Endodermal cell (in vitro differentiated cells): ENCODE results near the gene C8B. TPM values are rescaled to one million over a fixed set of nuclear protein-coding genes. Genes with fewer than 3 reads are reported as not detected.
A peak's percentile ranks its signal among the peaks of the same experiment; 100 is the strongest.

Experiments used
- DNase-seq: peaks from one replicate; pipeline ENCODE4 v3.0.0-alpha.2; 2017
- H3K27ac ChIP-seq: 2 replicates; pipeline ENCODE4 v1.5.1; 2013; ENCODE audit warnings: mild to moderate bottlenecking, low read depth, low read length, moderate library complexity
- H3K27me3 ChIP-seq: 2 replicates; pipeline ENCODE4 v1.6.1; 2013; ENCODE audit warnings: mild to moderate bottlenecking, low read length, moderate library complexity; ENCODE audit not compliant: insufficient read depth, control insufficient read depth, poor library complexity, severe bottlenecking
- H3K36me3 ChIP-seq: 2 replicates; pipeline ENCODE4 v1.7.0; 2013; ENCODE audit warnings: mild to moderate bottlenecking, low read length, moderate library complexity; ENCODE audit not compliant: control insufficient read depth, insufficient read depth
- H3K4me1 ChIP-seq: one replicate; pipeline ENCODE4 v1.7.0; 2013; ENCODE audit warnings: low read length; ENCODE audit not compliant: control insufficient read depth, insufficient read depth
- H3K4me3 ChIP-seq: 2 replicates; pipeline ENCODE4 v1.5.1; 2013; ENCODE audit warnings: mild to moderate bottlenecking, low read length, moderate library complexity
- H3K9ac ChIP-seq: 2 replicates; pipeline ENCODE4 v1.6.1; 2013; ENCODE audit warnings: mild to moderate bottlenecking, low read length, moderate library complexity; ENCODE audit not compliant: poor library complexity, severe bottlenecking; ENCODE audit errors: extremely low read depth
- H3K9me3 ChIP-seq: 2 replicates; pipeline ENCODE4 v1.6.1; 2013; ENCODE audit warnings: mild to moderate bottlenecking, low read length, moderate library complexity; ENCODE audit not compliant: control insufficient read depth
- H3K27ac Mint-ChIP-seq: 2 replicates; pipeline ENCODE4 v1.8.0; 2020; ENCODE audit warnings: mixed read lengths
- H3K27me3 Mint-ChIP-seq: 2 replicates; pipeline ENCODE4 v1.8.0; 2021; ENCODE audit warnings: mild to moderate bottlenecking, mixed read lengths; ENCODE audit not compliant: insufficient read depth
- H3K36me3 Mint-ChIP-seq: 2 replicates; pipeline ENCODE4 v1.8.0; 2020; ENCODE audit warnings: low read depth, mixed read lengths
- H3K4me1 Mint-ChIP-seq: 2 replicates; pipeline ENCODE4 v1.8.0; 2020; ENCODE audit warnings: mixed read lengths
- H3K4me3 Mint-ChIP-seq: 2 replicates; pipeline ENCODE4 v1.8.0; 2020; ENCODE audit warnings: mild to moderate bottlenecking, moderate library complexity, mixed read lengths
- H3K9me3 Mint-ChIP-seq: 2 replicates; pipeline ENCODE4 v1.8.0; 2020; ENCODE audit warnings: mild to moderate bottlenecking, mixed read lengths
- CTCF ChIP-seq: fragments of 200-600 bp; sonication (generic); conservative IDR thresholded peaks from 2 replicates; pipeline ENCODE4 v1.5.0; 2021; ENCODE audit warnings: antibody characterized with exemption, mild to moderate bottlenecking
- WGBS, 2 experiments: methylation state at CpG; one replicate each; pipeline versions ENCODE4 v1.1.5 to v1.1.7; 2013; ENCODE audit warnings: missing lambda C conversion rate in 2 of 2, mixed read lengths in 1 of 2; ENCODE audit not compliant: insufficient coverage in 1 of 2, insufficient read length in 1 of 2; 5-methylcytosine and 5-hydroxymethylcytosine counted together
- total RNA-seq, 2 donors: library from RNA; stranded (reverse); fragmentation: NEBNext Ultra II Directional in 1 of 2; extraction: Animal tissue kit (Norgen Biotek cat#: 25700) in 1 of 2; gene quantifications; 2 replicates in 1 of 2; 3 replicates in 1 of 2; pipeline ENCODE4 v1.2.1, GENCODE V29; 2021

The C8B gene
- total RNA-seq, 2 donors from 2014 or later: not detected

DNA sequence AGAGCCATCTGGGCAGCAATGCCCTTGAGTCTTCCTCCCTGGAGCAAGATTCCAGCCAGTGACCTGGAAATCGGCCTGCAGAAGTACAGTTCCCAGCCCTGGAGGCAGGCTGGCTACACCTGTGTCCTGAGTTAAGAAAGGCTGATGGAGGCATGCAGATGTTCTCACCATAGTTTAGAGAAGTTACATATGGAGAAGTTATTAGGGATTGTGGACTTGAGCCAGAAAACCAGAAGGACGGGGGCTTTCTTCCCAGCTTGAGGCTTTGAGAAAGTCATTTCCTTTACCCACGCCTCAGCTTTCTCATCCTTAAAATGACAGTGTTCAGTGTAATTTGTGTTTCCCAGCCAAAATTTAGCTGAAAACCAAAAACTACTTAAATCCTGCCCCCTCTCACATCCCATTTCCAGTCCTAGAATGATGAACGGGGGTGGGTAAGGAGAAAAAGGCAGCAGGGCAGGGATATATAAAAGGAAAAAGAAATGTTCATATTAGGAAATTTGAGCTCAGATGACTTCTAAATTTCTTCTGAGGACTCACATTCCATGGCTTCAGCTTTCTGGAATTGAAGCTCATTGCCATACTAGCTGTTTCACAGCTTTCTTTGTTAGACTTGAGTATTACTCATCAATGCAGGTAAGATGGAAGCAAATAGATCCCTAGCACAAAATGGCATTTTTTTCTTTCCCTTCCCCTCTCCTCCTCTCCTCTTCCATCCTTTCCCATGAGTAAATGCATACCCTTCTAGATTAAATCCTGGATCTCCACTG is 14.4 kb upstream of the C8B start:
- Histone ChIP-seq H3K27me3 (peaks cover 21% of the 10 kb centered on the region), H3K9ac (no peak overlapping the region), H3K36me3 (no peaks in the 10 kb centered on the region), H3K4me1 (no peaks in the 10 kb centered on the region), H3K4me3 (no peak overlapping the region), H3K9me3 (no peaks in the 10 kb centered on the region), H3K27ac (no peak overlapping the region)
- peaks cover 39% of the 10 kb centered on the region for H3K27me3 Mint-ChIP-seq
- H3K36me3 Mint-ChIP-seq: no peaks in the 10 kb centered on the region
- TF ChIP-seq CTCF: no peak
- H3K4me1 Mint-ChIP-seq: peaks cover 4% of the 10 kb centered on the region
- WGBS, 2 experiments: 93% methylated on average over 4 of the region's 4 CpGs; no CpG with 5 or more reads in 1 of the 2 experiments
- H3K9me3 Mint-ChIP-seq: no peaks in the 10 kb centered on the region
- H3K4me3 Mint-ChIP-seq: no peak overlapping the region
- no peak for DNase-seq
- H3K27ac Mint-ChIP-seq: no peak overlapping the region

DNA sequence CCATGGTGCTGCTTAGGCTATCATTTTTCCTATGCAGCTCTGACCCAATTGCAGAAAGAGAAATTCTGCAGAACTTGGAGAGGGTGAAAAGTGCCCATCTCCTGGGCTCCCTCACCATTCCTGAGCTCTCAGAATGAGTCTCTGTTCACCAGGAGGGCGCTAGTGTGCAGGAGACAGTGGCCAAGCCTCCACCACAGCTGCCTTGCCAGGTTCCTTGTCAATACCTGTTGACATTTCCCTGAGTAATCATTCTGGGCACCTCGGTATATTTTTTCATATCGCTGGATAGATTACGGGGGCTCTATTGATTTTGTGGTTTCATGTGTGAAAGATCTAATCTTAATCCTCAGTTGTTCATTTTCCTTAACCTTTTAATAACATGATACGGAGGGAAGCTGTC is 13.0 kb upstream of the C8B start:
- DNase-seq: peak; percentile 58
- Mint-ChIP-seq H3K27me3 (peaks cover 45% of the 10 kb centered on the region), H3K27ac (no peak overlapping the region), H3K4me1 (peaks cover 4% of the 10 kb centered on the region), H3K9me3 (no peaks in the 10 kb centered on the region), H3K36me3 (no peaks in the 10 kb centered on the region), H3K4me3 (no peak overlapping the region)
- peaks cover 27% of the 10 kb centered on the region for H3K27me3 ChIP-seq
- no peak overlapping the region for H3K9ac ChIP-seq
- H3K9me3 ChIP-seq: no peaks in the 10 kb centered on the region
- no peak overlapping the region for H3K27ac ChIP-seq
- H3K4me3 ChIP-seq: no peak overlapping the region
- TF ChIP-seq CTCF: peak; percentile 54
- H3K4me1 ChIP-seq: no peaks in the 10 kb centered on the region
- no peaks in the 10 kb centered on the region for H3K36me3 ChIP-seq
- 86 to 88% methylated on average over 1 to 5 of the region's 5 CpGs for WGBS, 2 experiments

DNA sequence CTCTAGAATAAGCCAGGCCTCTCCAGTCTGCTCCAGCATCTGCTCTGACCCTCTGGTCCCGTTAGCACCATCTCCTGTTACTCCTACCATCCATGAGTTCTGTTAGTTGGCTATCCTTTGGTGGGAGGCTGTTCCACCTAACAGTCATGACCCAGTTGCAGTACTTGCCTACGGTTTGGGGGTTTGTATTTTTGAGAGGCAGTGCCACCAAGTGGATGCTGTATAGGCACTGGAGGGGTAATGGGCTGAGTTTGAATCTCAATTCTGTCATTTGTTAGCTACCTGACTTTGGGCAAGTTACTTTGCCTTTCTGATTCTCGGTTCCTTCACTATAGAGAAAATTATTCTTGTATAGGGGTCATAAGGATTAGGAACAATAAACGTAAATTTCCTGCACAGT is 12.1 kb upstream of the C8B start:
- no peak overlapping the region for H3K27ac Mint-ChIP-seq
- peak; percentile 26 for TF ChIP-seq CTCF
- H3K9ac ChIP-seq: no peak overlapping the region
- no peaks in the 10 kb centered on the region for H3K9me3 Mint-ChIP-seq
- H3K4me3 ChIP-seq: no peak overlapping the region
- no peaks in the 10 kb centered on the region for H3K36me3 Mint-ChIP-seq
- H3K27ac ChIP-seq: no peak overlapping the region
- no peaks in the 10 kb centered on the region for H3K4me1 ChIP-seq
- no peak overlapping the region for H3K4me3 Mint-ChIP-seq
- no peak for DNase-seq
- H3K36me3 ChIP-seq: no peaks in the 10 kb centered on the region
- peaks cover 47% of the 10 kb centered on the region for H3K27me3 Mint-ChIP-seq
- H3K9me3 ChIP-seq: no peaks in the 10 kb centered on the region
- WGBS, 2 experiments: 83% methylated on average over 4 of the region's 4 CpGs; no CpG with 5 or more reads in 1 of the 2 experiments
- peaks cover 30% of the 10 kb centered on the region for H3K27me3 ChIP-seq
- H3K4me1 Mint-ChIP-seq: peaks cover 4% of the 10 kb centered on the region
